ENCODE results near the gene SESTD1.

SESTD1 gene

GRCh38 chr2:179307616-179308371, 43.2 kb upstream of the SESTD1 start:
- TF ChIP-seq SPI1 (IDR thresholded peaks at IDR 0.05; ENCODE audit: borderline replicate concordance, low read depth) (no peak), POLR2AphosphoS5 (IDR thresholded peaks at IDR 0.05; ENCODE audit: low read depth) (no peak), REST (IDR thresholded peaks at IDR 0.05; ENCODE audit: insufficient replicate concordance, low read depth) (no peak), CTCF (IDR thresholded peaks at IDR 0.05; ENCODE audit: insufficient read depth, low read length) (no peak)
- no peak overlapping the region for H3K27ac ChIP-seq (replicated peaks)
- H3K27me3 ChIP-seq (ENCODE audit: insufficient read depth, poor library complexity, severe bottlenecking): no peaks in the 10 kb centered on the region
- DNase-seq (ENCODE audit: low read depth in 1 of 2, low spot score in 1 of 2): no peak
- no peak overlapping the region for H3K4me3 ChIP-seq (replicated peaks; ENCODE audit: insufficient read depth, low read length)

GRCh38 chr2:179305125-179305524, 40.5 kb upstream of the SESTD1 start:
- no peaks in the 10 kb centered on the region for H3K27me3 ChIP-seq (ENCODE audit: insufficient read depth, poor library complexity, severe bottlenecking)

More at GRCh38 chr2:179305125-179305524, 40.5 kb upstream of the SESTD1 start:
- no peak for DNase-seq (ENCODE audit: low read depth in 1 of 2, low spot score in 1 of 2)
- TF ChIP-seq REST (IDR thresholded peaks at IDR 0.05; ENCODE audit: insufficient replicate concordance, low read depth): no peak
- TF ChIP-seq GABPA (IDR thresholded peaks at IDR 0.05; ENCODE audit: low read depth): no peak
- TF ChIP-seq POLR2AphosphoS5 (IDR thresholded peaks at IDR 0.05; ENCODE audit: low read depth): no peak
- TF ChIP-seq SPI1 (IDR thresholded peaks at IDR 0.05; ENCODE audit: borderline replicate concordance, low read depth): no peak
- no peak for TF ChIP-seq CTCF (IDR thresholded peaks at IDR 0.05; ENCODE audit: insufficient read depth, low read length)
- H3K27ac ChIP-seq (replicated peaks): no peak overlapping the region
- no peak overlapping the region for H3K4me3 ChIP-seq (replicated peaks; ENCODE audit: insufficient read depth, low read length)

Data from HL-60 (cell line).